Osteocyte (in vitro differentiated cells): ENCODE data around the gene RPS4Y1. TPM values are rescaled to one million over a fixed set of nuclear protein-coding genes. Genes with fewer than 3 reads are reported as not detected.

Source experiments
- DNase-seq: peaks from one replicate; pipeline ENCODE4 v3.0.0; 2021; ENCODE audit warnings: mixed read lengths; ENCODE audit not compliant: unreplicated experiment; ENCODE audit errors: extremely low spot score
- H3K27ac Mint-ChIP-seq: one replicate; pipeline ENCODE4 v1.8.0; 2021; ENCODE audit warnings: mild to moderate bottlenecking, mixed read lengths; ENCODE audit not compliant: unreplicated experiment
- H3K27me3 Mint-ChIP-seq: one replicate; pipeline ENCODE4 v1.8.0; 2021; ENCODE audit warnings: mixed read lengths; ENCODE audit not compliant: unreplicated experiment
- H3K36me3 Mint-ChIP-seq: one replicate; pipeline ENCODE4 v1.8.0; 2021; ENCODE audit warnings: mixed read lengths; ENCODE audit not compliant: unreplicated experiment
- H3K4me1 Mint-ChIP-seq: one replicate; pipeline ENCODE4 v1.8.0; 2021; ENCODE audit warnings: mixed read lengths; ENCODE audit not compliant: unreplicated experiment
- H3K4me3 Mint-ChIP-seq: one replicate; pipeline ENCODE4 v1.8.0; 2021; ENCODE audit warnings: mild to moderate bottlenecking, moderate library complexity, mixed read lengths; ENCODE audit not compliant: unreplicated experiment
- H3K9me3 Mint-ChIP-seq: one replicate; pipeline ENCODE4 v1.8.0; 2021; ENCODE audit warnings: mixed read lengths; ENCODE audit not compliant: unreplicated experiment
- total RNA-seq: library from RNA; stranded (reverse); gene quantifications from 2 replicates; pipeline ENCODE4 v1.2.1, GENCODE V29; 2021
- TF ChIP-seq, protein P1 (sequence below): fragments of 200-600 bp; sonication (generic); IDR thresholded peaks from 2 replicates; pipeline ENCODE4 v1.5.0; 2021; ENCODE audit warnings: antibody characterized with exemption, mild to moderate bottlenecking, moderate library complexity

The RPS4Y1 gene
- total RNA-seq, 1 donor from 2014 or later, result not detected

DNA sequence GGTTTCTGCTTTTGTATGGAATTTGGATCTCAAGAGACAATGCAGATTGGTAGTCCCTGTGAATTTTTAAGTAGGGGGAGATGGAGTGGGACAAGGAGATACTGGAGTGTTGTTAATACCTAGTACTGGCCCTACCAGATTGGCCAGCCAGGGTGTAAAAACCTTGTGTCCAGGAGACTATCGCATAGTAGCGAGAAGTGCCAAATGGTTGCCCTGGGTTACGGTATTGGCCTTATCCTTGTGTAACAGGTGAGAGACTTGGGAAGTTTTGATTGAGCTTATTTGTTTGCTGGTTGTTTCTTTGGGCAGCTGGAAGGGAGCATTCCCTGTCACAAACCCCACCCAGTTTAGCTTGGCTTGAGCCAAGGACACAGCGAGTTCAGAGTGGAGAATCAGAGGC lies 5.4 kb downstream of the RPS4Y1 start:
- TF ChIP-seq, protein P1, sequence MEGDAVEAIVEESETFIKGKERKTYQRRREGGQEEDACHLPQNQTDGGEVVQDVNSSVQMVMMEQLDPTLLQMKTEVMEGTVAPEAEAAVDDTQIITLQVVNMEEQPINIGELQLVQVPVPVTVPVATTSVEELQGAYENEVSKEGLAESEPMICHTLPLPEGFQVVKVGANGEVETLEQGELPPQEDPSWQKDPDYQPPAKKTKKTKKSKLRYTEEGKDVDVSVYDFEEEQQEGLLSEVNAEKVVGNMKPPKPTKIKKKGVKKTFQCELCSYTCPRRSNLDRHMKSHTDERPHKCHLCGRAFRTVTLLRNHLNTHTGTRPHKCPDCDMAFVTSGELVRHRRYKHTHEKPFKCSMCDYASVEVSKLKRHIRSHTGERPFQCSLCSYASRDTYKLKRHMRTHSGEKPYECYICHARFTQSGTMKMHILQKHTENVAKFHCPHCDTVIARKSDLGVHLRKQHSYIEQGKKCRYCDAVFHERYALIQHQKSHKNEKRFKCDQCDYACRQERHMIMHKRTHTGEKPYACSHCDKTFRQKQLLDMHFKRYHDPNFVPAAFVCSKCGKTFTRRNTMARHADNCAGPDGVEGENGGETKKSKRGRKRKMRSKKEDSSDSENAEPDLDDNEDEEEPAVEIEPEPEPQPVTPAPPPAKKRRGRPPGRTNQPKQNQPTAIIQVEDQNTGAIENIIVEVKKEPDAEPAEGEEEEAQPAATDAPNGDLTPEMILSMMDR, result no peak

DNA sequence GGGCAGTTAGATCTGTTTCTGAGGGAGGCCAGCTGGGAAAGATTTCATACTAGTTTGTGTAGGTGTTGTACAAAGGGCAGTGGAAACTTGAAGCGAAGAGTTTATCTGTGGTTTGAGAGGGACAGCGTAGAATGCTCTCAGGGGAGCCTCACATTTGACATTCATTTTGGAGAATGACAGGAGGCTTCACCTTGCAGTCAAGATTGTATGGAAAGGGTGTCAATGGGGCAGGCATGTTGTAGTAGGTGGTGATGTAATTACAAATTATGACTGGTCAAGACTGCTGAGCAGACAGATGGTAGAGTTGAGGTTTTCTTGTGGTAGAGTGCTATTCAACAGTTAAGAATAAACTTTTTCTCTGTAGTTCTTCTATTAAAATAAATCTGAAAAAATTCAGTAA lies 7.0 kb downstream of the RPS4Y1 start:
- Mint-ChIP-seq H3K27ac (no peak overlapping the region), H3K9me3 (no peaks in the 10 kb centered on the region), H3K4me3 (no peak overlapping the region), H3K4me1 (no peaks in the 10 kb centered on the region), H3K36me3 (no peaks in the 10 kb centered on the region), H3K27me3 (no peaks in the 10 kb centered on the region)
- DNase-seq, result no peak
- TF ChIP-seq, protein P1, result no peak

More for the DNA sequence above, 5.4 kb downstream of the RPS4Y1 start:
- DNase-seq, result no peak
- no peak overlapping the region for H3K4me3 Mint-ChIP-seq
- no peak overlapping the region for H3K27ac Mint-ChIP-seq
- H3K27me3 Mint-ChIP-seq, result no peaks in the 10 kb centered on the region
- H3K4me1 Mint-ChIP-seq, result no peaks in the 10 kb centered on the region
- no peaks in the 10 kb centered on the region for H3K36me3 Mint-ChIP-seq
- no peaks in the 10 kb centered on the region for H3K9me3 Mint-ChIP-seq

DNA sequence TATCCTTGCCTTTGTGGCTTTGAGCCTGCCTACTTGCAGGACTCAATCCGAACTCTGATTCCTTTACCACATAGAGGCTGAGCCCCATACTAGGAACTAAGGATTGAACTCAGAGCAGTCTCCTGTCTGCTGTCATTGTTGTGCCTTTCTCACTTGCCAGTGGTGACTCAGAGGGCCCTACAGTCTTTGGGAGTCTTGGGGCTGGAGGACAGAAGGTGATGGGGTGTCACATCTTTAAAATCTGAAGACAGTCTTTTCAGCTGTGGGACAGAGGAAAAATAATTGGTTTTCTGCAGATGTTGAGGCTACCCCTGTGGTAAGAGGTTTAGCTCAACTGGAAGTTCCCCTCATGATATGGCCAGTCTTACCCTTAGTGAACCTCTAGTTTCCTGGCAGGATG lies 8.0 kb downstream of the RPS4Y1 start:
- Mint-ChIP-seq H3K9me3 (no peaks in the 10 kb centered on the region), H3K4me1 (no peaks in the 10 kb centered on the region), H3K36me3 (no peaks in the 10 kb centered on the region), H3K4me3 (no peak overlapping the region), H3K27ac (no peak overlapping the region), H3K27me3 (no peaks in the 10 kb centered on the region)
- no peak for DNase-seq
- TF ChIP-seq, protein P1, result no peak

DNA sequence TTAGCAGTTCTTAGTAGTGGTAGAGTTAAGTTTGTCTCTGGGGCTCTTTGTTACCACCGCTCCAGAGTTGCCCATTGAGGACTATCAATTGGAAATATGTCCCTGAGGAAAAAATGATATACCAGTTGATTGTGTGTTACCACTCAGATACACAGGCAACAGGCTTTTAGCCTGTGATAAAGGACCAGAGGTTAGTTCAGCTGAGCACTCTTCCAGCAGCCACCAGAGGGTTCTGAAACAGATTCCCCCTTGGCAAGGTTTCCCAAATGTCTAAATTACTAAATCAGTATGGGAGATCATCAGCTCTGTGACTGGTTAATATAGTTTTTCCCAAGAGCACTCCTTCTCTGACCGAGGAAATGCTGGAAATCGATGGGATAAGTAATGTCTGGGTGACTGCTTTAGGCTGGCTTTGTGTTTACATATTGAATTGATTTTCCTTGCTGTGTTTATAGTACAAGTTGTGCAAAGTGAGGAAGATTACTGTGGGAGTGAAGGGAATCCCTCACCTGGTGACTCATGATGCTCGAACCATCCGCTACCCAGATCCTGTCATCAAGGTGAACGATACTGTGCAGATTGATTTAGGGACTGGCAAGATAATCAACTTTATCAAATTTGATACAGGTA lies 12.9 kb downstream of the RPS4Y1 start:
- H3K4me3 Mint-ChIP-seq, result no peak overlapping the region
- H3K36me3 Mint-ChIP-seq, result no peaks in the 10 kb centered on the region
- H3K4me1 Mint-ChIP-seq, result no peaks in the 10 kb centered on the region
- DNase-seq, result no peak
- H3K27ac Mint-ChIP-seq, result no peak overlapping the region
- H3K27me3 Mint-ChIP-seq, result no peaks in the 10 kb centered on the region
- TF ChIP-seq, protein P1, result no peak
- no peaks in the 10 kb centered on the region for H3K9me3 Mint-ChIP-seq

DNA sequence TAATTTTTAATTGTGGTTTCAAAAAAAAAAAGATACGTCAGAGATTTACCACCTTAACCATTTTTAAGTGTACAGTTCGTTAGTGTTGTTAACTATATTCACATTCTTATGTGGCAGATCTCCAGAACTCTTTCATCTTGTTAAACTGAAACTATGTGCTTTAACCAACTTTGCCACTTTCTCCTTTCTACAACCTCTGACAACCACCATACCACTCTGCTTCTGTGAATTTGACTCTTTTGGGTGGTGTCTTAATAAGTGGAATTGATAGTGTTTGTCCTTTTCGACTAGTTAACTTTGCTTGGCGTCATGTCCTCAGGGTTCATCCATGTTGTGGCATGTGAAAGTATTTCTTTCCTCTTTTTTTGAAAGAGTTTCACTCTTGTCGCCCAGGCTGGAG lies 15.7 kb downstream of the RPS4Y1 start:
- no peaks in the 10 kb centered on the region for H3K27me3 Mint-ChIP-seq
- H3K27ac Mint-ChIP-seq, result no peak overlapping the region
- TF ChIP-seq, protein P1, result no peak

More for the DNA sequence above, 15.7 kb downstream of the RPS4Y1 start:
- no peaks in the 10 kb centered on the region for H3K36me3 Mint-ChIP-seq
- no peak for DNase-seq
- no peaks in the 10 kb centered on the region for H3K9me3 Mint-ChIP-seq
- no peaks in the 10 kb centered on the region for H3K4me1 Mint-ChIP-seq
- no peak overlapping the region for H3K4me3 Mint-ChIP-seq
